Subcutaneous adipose tissue (tissue), 4 donors: Measurements from ENCODE around the gene LACTB. TPM values are rescaled to one million over a fixed set of nuclear protein-coding genes. Genes with fewer than 3 reads are reported as not detected.

ENCODE experiments used
- total RNA-seq, 4 donors: library from RNA; depleted of rRNA; stranded (reverse); fragments of >200 nt; gene quantifications; one replicate each; pipeline ENCODE4 v1.1.0, GENCODE V29; 2016
- TF ChIP-seq, protein P1 (sequence below): fragments of 450-650 bp; IDR thresholded peaks from one replicate; pipeline ENCODE4 v1.5.1; 2016; ENCODE audit warnings: low read depth, mild to moderate bottlenecking, control low read depth, antibody characterized with exemption, moderate library complexity

LACTB gene
- total RNA-seq, 4 donors from 2014 or later = 19.8 to 46.7 (median 30.0) TPM

GRCh38 chr15:63181648-63182047, 60.0 kb downstream of the LACTB start:
- TF ChIP-seq, protein P1, sequence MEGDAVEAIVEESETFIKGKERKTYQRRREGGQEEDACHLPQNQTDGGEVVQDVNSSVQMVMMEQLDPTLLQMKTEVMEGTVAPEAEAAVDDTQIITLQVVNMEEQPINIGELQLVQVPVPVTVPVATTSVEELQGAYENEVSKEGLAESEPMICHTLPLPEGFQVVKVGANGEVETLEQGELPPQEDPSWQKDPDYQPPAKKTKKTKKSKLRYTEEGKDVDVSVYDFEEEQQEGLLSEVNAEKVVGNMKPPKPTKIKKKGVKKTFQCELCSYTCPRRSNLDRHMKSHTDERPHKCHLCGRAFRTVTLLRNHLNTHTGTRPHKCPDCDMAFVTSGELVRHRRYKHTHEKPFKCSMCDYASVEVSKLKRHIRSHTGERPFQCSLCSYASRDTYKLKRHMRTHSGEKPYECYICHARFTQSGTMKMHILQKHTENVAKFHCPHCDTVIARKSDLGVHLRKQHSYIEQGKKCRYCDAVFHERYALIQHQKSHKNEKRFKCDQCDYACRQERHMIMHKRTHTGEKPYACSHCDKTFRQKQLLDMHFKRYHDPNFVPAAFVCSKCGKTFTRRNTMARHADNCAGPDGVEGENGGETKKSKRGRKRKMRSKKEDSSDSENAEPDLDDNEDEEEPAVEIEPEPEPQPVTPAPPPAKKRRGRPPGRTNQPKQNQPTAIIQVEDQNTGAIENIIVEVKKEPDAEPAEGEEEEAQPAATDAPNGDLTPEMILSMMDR = no peak

GRCh38 chr15:63185206-63185605, 63.5 kb downstream of the LACTB start:
- TF ChIP-seq, protein P1 = no peak

DNA sequence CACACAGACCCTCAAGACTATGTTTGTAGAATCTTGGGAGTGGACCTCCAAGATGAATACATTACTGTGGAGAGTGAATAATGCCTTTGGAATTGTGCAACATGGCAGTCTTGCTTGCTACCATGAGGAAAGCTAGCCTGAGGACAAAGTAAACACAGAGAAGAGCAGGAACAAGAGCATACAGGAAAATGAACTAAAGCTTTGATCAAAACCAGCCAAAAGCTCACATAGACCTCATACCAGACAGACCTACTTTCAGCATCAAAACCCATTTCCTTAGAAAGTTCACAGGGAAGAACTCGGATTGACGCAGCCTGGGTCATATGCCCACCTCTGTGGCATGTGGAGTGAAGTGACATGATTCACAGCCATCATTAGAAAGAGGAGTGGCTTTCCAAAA, 64.4 kb downstream of the LACTB start:
- TF ChIP-seq, protein P1 = no peak

GRCh38 chr15:63187589-63188226, 66.0 kb downstream of the LACTB start:
- TF ChIP-seq, protein P1 = no peak

GRCh38 chr15:63188247-63188925, 66.7 kb downstream of the LACTB start:
- TF ChIP-seq, protein P1 = no peak

DNA sequence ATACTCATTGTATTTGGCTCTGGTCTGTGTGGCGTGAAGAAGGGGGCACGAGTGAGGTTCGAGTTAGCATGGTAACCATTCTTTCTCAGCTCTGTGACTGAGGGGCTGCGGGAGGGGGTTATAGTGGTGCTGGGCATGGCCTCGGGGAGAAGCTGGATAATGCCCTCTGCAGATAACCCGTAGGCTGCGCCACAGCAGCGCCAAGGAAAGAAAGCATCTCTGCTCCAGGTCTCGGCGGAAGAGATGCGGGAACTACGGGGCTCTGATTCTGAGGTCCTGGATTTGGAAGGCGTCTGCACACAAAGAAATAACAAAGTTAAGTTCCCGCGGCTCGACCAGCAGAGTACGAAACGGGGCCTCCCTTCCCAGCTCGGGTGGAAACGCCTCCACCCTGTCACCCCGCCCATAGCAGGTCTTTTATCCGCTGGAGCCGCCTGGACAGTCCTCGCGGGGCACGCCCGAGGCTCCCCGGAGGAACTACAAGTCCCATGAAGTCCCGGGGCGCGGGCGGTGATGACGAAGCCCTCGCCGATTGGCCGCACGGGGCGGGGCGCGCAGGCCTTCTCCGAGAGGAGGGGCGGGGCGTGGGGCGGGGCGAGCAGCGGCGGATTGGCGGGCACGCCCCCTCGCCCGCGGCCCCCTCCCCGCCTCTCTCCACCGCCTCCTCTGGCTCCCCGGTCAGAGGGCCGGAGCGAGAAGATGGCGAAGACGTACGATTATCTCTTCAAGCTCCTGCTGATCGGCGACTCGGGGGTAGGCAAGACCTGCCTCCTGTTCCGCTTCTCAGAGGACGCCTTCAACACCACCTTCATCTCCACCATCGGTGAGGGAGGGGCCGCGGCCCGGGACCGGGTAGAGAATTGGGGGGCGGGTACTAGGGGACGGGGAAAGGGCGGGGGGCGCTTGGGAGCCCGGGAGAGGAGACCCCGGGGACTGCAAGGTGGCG, 67.5 kb downstream of the LACTB start, which contains the start of gene RAB8B:
Gene RAB8B (plus strand): TSS at position 681 of the 946 bp plus-strand sequence. CDS start 19 bp downstream, at position 700.
- TF ChIP-seq, protein P1 = no peak
